ENCODE measurements around the gene KRT6B.

The KRT6B gene

GRCh38 chr12:52432559-52433207 is 19.3 kb downstream of the KRT6B start:
- TF ChIP-seq REST (IDR thresholded peaks at IDR 0.05; ENCODE audit: low read depth) (no peak), NFIC (IDR thresholded peaks at IDR 0.05) (no peak), CREB1 (IDR thresholded peaks at IDR 0.05; ENCODE audit: low read depth) (no peak), USF1 (IDR thresholded peaks at IDR 0.05) (no peak), RAD21 (IDR thresholded peaks at IDR 0.05; ENCODE audit: low read depth) (no peak), TCF12 (IDR thresholded peaks at IDR 0.05; ENCODE audit: low read depth) (no peak), EGR1 (IDR thresholded peaks at IDR 0.05) (no peak), TEAD4 (IDR thresholded peaks at IDR 0.05) (no peak), ZBTB7A (IDR thresholded peaks at IDR 0.05; ENCODE audit: low read depth) (no peak), MAX (IDR thresholded peaks at IDR 0.05) (no peak), FOXM1 (IDR thresholded peaks at IDR 0.05; ENCODE audit: borderline replicate concordance, low read depth) (no peak), CEBPB (IDR thresholded peaks at IDR 0.05) (no peak), YY1 (IDR thresholded peaks at IDR 0.05; ENCODE audit: low read depth) (no peak), TAF1 (IDR thresholded peaks at IDR 0.05; ENCODE audit: low read depth) (no peak), EP300 (IDR thresholded peaks at IDR 0.05; ENCODE audit: borderline replicate concordance) (no peak)

- no peak for TF ChIP-seq YY1 (IDR thresholded peaks at IDR 0.05; ENCODE audit: low read depth)
- TF ChIP-seq MAX (IDR thresholded peaks at IDR 0.05) = no peak
- TF ChIP-seq RAD21 (IDR thresholded peaks at IDR 0.05; ENCODE audit: low read depth) = no peak
Measured at GRCh38 chr12:52428121-52428520, 23.8 kb downstream of the KRT6B start.

- TF ChIP-seq MAX (IDR thresholded peaks at IDR 0.05) (no peak), REST (IDR thresholded peaks at IDR 0.05; ENCODE audit: low read depth) (no peak), EP300 (IDR thresholded peaks at IDR 0.05; ENCODE audit: borderline replicate concordance) (no peak)
Measured at GRCh38 chr12:52427083-52427482, 24.9 kb downstream of the KRT6B start.

GRCh38 chr12:52426034-52426433 is 25.9 kb downstream of the KRT6B start:
- TF ChIP-seq MAX (IDR thresholded peaks at IDR 0.05) = no peak
- TF ChIP-seq EGR1 (IDR thresholded peaks at IDR 0.05) = no peak
- TF ChIP-seq CREB1 (IDR thresholded peaks at IDR 0.05; ENCODE audit: low read depth) = no peak
- no peak for TF ChIP-seq TEAD4 (IDR thresholded peaks at IDR 0.05)
- no peak for TF ChIP-seq FOXM1 (IDR thresholded peaks at IDR 0.05; ENCODE audit: borderline replicate concordance, low read depth)
- no peak for TF ChIP-seq EP300 (IDR thresholded peaks at IDR 0.05; ENCODE audit: borderline replicate concordance)
- no peak for TF ChIP-seq YY1 (IDR thresholded peaks at IDR 0.05; ENCODE audit: low read depth)
- TF ChIP-seq USF1 (IDR thresholded peaks at IDR 0.05) = no peak
- TF ChIP-seq TAF1 (IDR thresholded peaks at IDR 0.05; ENCODE audit: low read depth) = no peak
- TF ChIP-seq ZBTB7A (IDR thresholded peaks at IDR 0.05; ENCODE audit: low read depth) = no peak
- TF ChIP-seq RAD21 (IDR thresholded peaks at IDR 0.05; ENCODE audit: low read depth) = no peak
- no peak for TF ChIP-seq TCF12 (IDR thresholded peaks at IDR 0.05; ENCODE audit: low read depth)
- no peak for TF ChIP-seq REST (IDR thresholded peaks at IDR 0.05; ENCODE audit: low read depth)
- no peak for TF ChIP-seq CEBPB (IDR thresholded peaks at IDR 0.05)
- no peak for TF ChIP-seq NFIC (IDR thresholded peaks at IDR 0.05)
